Fibroblast of lung (primary cell): Measurements from ENCODE around the gene CPA5.

ENCODE experiments used
- EZH2 ChIP-seq: IDR thresholded peaks from 2 replicates; pipeline ENCODE4 v1.5.1; 2012; ENCODE audit warnings: low read length, control low read depth, mild to moderate bottlenecking; ENCODE audit errors: missing control alignments
- TF ChIP-seq, protein P1 (sequence below), 2 donors: IDR thresholded peaks in 1 of 2; conservative IDR thresholded peaks in 1 of 2; 1 replicate in 1 of 2; 2 replicates in 1 of 2; pipeline ENCODE4 v1.5.1; 2011 to 2012; ENCODE audit warnings: low read length in 2 of 2, control low read depth in 1 of 2, inconsistent platforms in 1 of 2, low read depth in 1 of 2, mild to moderate bottlenecking in 1 of 2

DNA sequence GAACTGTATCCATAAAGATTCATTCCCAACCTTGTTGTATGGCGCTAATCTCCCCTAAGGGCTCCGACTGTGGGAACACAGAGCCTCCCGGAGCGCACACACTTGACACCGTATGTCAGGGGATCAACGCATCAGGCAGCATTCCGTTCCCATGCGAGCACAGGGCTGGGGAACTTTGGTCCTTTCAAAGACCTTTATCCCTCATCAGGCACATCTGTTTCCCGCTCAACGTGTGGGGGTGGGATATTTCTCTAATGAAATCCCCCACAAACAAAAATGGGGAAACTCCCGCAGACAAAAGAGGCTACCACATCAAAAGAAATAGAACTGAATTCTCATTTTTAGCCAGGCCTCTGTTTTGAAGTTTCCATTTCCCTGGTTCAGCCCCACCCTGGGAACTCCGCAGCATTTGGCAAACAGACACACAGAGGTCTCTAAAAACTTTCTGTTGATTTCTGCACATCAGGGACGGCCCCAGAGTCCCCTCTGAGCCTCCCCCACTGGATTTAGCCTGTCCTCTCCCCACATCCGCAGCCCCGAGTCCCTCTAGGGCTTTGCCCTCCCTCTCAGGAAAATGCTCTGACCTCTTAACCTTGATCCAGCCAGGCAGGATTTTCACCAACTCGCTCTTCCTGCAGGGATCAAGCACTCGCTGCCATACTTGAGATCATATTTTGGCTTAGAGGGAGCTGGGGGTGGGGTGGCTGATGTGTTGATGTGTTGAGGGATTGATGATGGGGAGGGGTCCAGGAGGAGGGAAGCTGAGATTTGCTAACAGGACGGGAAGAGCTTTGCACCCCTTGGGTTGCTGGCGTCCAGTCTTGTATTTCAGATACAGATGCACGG, 6.6 kb downstream of the CPA5 start:
- TF ChIP-seq, protein P1, sequence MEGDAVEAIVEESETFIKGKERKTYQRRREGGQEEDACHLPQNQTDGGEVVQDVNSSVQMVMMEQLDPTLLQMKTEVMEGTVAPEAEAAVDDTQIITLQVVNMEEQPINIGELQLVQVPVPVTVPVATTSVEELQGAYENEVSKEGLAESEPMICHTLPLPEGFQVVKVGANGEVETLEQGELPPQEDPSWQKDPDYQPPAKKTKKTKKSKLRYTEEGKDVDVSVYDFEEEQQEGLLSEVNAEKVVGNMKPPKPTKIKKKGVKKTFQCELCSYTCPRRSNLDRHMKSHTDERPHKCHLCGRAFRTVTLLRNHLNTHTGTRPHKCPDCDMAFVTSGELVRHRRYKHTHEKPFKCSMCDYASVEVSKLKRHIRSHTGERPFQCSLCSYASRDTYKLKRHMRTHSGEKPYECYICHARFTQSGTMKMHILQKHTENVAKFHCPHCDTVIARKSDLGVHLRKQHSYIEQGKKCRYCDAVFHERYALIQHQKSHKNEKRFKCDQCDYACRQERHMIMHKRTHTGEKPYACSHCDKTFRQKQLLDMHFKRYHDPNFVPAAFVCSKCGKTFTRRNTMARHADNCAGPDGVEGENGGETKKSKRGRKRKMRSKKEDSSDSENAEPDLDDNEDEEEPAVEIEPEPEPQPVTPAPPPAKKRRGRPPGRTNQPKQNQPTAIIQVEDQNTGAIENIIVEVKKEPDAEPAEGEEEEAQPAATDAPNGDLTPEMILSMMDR (conservative IDR thresholded peaks at IDR 0.05 in 1 of 2, IDR thresholded peaks at IDR 0.05 in 1 of 2; ENCODE audit: low read depth in 1 of 2, low read length in 2 of 2): no peak
- TF ChIP-seq EZH2: no peak
